Right atrium auricular region (tissue), 2 donors: ENCODE results near the gene TPRG1. TPM values are rescaled to one million over a fixed set of nuclear protein-coding genes. Genes with fewer than 3 reads are reported as not detected.

Experiments
- DNase-seq: peaks from one replicate; pipeline ENCODE4 v3.0.0-alpha.2; 2019; ENCODE audit warnings: low spot score
- H3K27ac ChIP-seq, 2 donors: fragments of 200-600 bp; sonication (generic); 1 replicate in 1 of 2; 2 replicates in 1 of 2; pipeline ENCODE4 v1.5.1; 2016 to 2019
- H3K27me3 ChIP-seq, 2 donors: fragments of 200-600 bp; sonication (generic); one replicate each; pipeline versions ENCODE4 v1.5.1 to v1.6.0; 2017 to 2019
- H3K36me3 ChIP-seq: fragments of 200-600 bp; sonication (generic); one replicate; pipeline ENCODE4 v1.5.1; 2016
- H3K4me1 ChIP-seq, 2 donors: fragments of 200-600 bp; sonication (generic); one replicate each; pipeline versions ENCODE4 v1.5.1 to v1.6.0; 2017 to 2019
- H3K4me3 ChIP-seq, 2 donors: fragments of 200-600 bp; sonication (generic); 1 replicate in 1 of 2; 2 replicates in 1 of 2; pipeline ENCODE4 v1.5.1; 2017 to 2019; ENCODE audit warnings: mild to moderate bottlenecking in 1 of 2, moderate library complexity in 1 of 2
- H3K9me3 ChIP-seq, 2 donors: fragments of 200-600 bp; sonication (generic); one replicate each; pipeline ENCODE4 v1.5.1; 2019
- CTCF ChIP-seq, 2 donors: fragments of 200-600 bp; sonication (generic); IDR thresholded peaks; one replicate each; pipeline ENCODE4 v1.5.1; 2019; ENCODE audit warnings: antibody characterized with exemption in 2 of 2
- total RNA-seq, 2 donors: library from RNA; depleted of rRNA; stranded (reverse); fragments of >200 nt; gene quantifications; one replicate each; pipeline ENCODE4 v1.1.0, GENCODE V29; 2016

TPRG1 gene
- total RNA-seq, 2 donors from 2014 or later = 0.41 to 2.1 TPM

GRCh38 chr3:189222927-189223636 lies 51.3 kb downstream of the TPRG1 start:
- no peak for TF ChIP-seq CTCF (IDR thresholded peaks at IDR 0.05)
- H3K27me3 ChIP-seq = no peaks in the 10 kb centered on the region
- H3K9me3 ChIP-seq = no peaks in the 10 kb centered on the region
- H3K36me3 ChIP-seq = no peaks in the 10 kb centered on the region
- no peak overlapping the region for H3K4me3 ChIP-seq
- no peak for DNase-seq
- no peak overlapping the region for H3K27ac ChIP-seq
- no peaks in the 10 kb centered on the region for H3K4me1 ChIP-seq

DNA sequence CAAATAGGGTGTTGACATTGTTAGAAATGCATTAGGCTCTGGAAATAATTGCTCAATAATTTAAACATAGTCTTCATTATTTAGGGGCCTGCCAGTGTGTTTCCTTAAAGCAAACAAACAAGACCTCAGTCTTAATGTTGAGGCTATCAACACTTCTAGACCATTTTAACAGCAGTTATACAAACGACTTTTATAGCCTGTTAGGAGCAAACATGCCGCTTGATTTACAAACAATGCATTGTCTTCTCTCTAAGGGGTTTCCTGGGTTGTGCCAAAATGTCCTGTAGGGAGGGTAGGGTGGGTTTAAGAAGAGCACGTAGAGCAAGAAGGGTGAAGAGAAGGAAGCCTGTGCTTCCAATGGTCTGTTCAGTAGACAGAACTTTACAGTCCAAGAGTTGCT lies 53.7 kb downstream of the TPRG1 start:
- Histone ChIP-seq H3K27me3 (no peaks in the 10 kb centered on the region), H3K9me3 (no peaks in the 10 kb centered on the region), H3K36me3 (no peaks in the 10 kb centered on the region), H3K4me3 (no peak overlapping the region), H3K27ac (no peak overlapping the region), H3K4me1 (no peaks in the 10 kb centered on the region)
- no peak for TF ChIP-seq CTCF (IDR thresholded peaks at IDR 0.05)
- no peak for DNase-seq

DNA sequence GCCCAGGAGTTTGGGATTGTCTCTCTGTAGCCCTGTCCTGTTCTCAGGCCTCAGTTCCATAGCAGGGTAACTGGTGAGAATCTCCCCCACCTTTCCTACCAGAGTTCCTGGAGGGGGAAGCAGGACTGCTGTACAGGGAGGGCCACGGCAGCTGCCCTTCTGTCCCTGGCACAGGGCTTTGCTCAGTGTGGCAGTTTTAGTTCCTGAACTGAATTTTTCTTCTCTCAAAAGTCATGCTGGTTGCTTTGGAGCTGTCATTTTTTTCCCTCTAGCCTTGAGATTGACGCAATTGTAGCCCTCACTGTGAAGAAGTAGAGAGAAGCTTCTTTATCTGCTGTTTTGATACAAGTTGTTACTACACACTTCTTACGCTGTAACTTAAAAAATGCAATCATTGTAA lies 55.5 kb downstream of the TPRG1 start:
- H3K9me3 ChIP-seq = no peaks in the 10 kb centered on the region
- no peak overlapping the region for H3K27ac ChIP-seq
- no peak for DNase-seq
- H3K4me1 ChIP-seq = no peaks in the 10 kb centered on the region
- no peaks in the 10 kb centered on the region for H3K36me3 ChIP-seq
- H3K4me3 ChIP-seq = no peak overlapping the region
- no peak for TF ChIP-seq CTCF (IDR thresholded peaks at IDR 0.05)
- H3K27me3 ChIP-seq = no peaks in the 10 kb centered on the region

DNA sequence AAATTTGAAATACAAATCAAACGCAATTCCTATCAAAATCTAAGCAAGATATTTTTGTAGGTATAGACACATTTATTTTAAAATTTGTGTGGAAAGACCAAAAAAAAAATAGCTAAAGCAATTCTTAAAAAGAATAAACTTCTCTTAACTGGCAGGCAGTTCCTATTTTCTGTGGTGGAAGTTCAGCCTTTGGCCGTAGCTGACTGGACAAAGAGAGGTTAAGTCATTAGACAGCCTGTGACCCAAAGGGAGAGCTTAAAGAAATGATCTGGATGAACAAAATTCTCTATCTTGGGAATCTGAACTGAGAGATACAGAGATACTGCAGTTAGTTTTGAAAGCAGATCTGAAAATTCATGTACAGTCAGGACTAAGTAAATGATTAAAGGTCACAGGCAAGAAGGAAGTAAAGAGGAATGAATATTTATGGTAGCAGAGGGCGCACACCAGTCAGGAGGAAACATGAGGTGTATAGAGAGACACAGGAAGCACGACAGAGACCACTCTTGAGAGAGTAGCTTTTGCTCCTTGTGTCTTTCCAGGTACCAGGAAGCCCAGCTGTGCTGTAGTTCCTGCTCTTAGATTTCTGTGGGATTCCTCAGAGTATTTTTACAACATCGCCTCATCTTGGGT lies 57.5 kb downstream of the TPRG1 start:
- no peaks in the 10 kb centered on the region for H3K9me3 ChIP-seq
- H3K36me3 ChIP-seq = no peaks in the 10 kb centered on the region
- TF ChIP-seq CTCF (IDR thresholded peaks at IDR 0.05) = no peak
- no peaks in the 10 kb centered on the region for H3K4me1 ChIP-seq
- no peak overlapping the region for H3K27ac ChIP-seq
- H3K4me3 ChIP-seq = no peak overlapping the region
- no peak for DNase-seq
- H3K27me3 ChIP-seq = no peaks in the 10 kb centered on the region

DNA sequence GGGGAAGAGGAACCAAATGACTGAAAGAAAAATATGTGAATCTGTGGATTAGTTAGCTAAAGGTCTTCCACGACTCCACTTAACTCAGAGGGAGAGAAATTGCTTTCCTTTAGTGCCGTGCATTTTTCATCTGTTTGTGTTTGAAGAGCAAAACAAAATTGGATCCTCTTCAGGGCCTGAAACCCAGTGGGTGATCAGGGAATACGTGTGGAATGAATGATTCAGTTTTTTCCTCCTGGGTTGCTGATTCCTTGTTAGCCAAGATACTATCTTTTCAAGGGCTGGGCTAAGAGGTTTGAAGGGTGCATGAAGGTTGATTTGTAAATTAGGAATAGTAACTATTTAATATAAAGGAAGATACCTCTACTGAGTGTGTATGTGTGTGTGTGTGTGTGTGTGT lies 61.0 kb downstream of the TPRG1 start:
- Histone ChIP-seq H3K4me1 (no peaks in the 10 kb centered on the region), H3K27me3 (no peaks in the 10 kb centered on the region), H3K4me3 (no peak overlapping the region), H3K27ac (no peak overlapping the region), H3K9me3 (no peaks in the 10 kb centered on the region), H3K36me3 (no peaks in the 10 kb centered on the region)
- DNase-seq = no peak
- no peak for TF ChIP-seq CTCF (IDR thresholded peaks at IDR 0.05)
